Liver (tissue), 3 donors: ENCODE data around the gene SECTM1.

ENCODE experiments used
- CTCF ChIP-seq: fragments of 150-350 bp; IDR thresholded peaks from 2 replicates; pipeline ENCODE4 v1.5.1; 2017; ENCODE audit warnings: improper control_type of control experiment, low read depth, low read length; ENCODE audit not compliant: missing input control
- FOXA1 ChIP-seq: IDR thresholded peaks from 2 replicates; pipeline ENCODE4 v1.6.1; 2016; ENCODE audit warnings: antibody characterized with exemption
- HNF4G ChIP-seq: IDR thresholded peaks from 2 replicates; pipeline ENCODE4 v1.6.1; 2016; ENCODE audit warnings: antibody characterized with exemption
- YY1 ChIP-seq: IDR thresholded peaks from 2 replicates; pipeline ENCODE4 v1.6.1; 2016; ENCODE audit warnings: antibody characterized with exemption, mild to moderate bottlenecking
- TF ChIP-seq, protein P1 (sequence below): IDR thresholded peaks from 2 replicates; pipeline ENCODE4 v1.6.1; 2016; ENCODE audit warnings: antibody characterized with exemption, mild to moderate bottlenecking
- TF ChIP-seq, protein P2 (sequence below): IDR thresholded peaks from 2 replicates; pipeline ENCODE4 v1.6.1; 2016; ENCODE audit warnings: antibody characterized with exemption
- donor health status: healthy.
- donor health status: healthy.

GRCh38 chr17:82351254-82351712 is 17.7 kb upstream of the SECTM1 start:
- TF ChIP-seq CTCF (no peak), YY1 (no peak), FOXA1 (no peak), HNF4G (no peak)
- TF ChIP-seq, protein P1, sequence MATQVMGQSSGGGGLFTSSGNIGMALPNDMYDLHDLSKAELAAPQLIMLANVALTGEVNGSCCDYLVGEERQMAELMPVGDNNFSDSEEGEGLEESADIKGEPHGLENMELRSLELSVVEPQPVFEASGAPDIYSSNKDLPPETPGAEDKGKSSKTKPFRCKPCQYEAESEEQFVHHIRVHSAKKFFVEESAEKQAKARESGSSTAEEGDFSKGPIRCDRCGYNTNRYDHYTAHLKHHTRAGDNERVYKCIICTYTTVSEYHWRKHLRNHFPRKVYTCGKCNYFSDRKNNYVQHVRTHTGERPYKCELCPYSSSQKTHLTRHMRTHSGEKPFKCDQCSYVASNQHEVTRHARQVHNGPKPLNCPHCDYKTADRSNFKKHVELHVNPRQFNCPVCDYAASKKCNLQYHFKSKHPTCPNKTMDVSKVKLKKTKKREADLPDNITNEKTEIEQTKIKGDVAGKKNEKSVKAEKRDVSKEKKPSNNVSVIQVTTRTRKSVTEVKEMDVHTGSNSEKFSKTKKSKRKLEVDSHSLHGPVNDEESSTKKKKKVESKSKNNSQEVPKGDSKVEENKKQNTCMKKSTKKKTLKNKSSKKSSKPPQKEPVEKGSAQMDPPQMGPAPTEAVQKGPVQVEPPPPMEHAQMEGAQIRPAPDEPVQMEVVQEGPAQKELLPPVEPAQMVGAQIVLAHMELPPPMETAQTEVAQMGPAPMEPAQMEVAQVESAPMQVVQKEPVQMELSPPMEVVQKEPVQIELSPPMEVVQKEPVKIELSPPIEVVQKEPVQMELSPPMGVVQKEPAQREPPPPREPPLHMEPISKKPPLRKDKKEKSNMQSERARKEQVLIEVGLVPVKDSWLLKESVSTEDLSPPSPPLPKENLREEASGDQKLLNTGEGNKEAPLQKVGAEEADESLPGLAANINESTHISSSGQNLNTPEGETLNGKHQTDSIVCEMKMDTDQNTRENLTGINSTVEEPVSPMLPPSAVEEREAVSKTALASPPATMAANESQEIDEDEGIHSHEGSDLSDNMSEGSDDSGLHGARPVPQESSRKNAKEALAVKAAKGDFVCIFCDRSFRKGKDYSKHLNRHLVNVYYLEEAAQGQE, result no peak
- TF ChIP-seq, protein P2, sequence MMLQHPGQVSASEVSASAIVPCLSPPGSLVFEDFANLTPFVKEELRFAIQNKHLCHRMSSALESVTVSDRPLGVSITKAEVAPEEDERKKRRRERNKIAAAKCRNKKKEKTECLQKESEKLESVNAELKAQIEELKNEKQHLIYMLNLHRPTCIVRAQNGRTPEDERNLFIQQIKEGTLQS, result no peak
